Epithelial cell of proximal tubule (primary cell): ENCODE data around the gene HIBCH. TPM values are rescaled to one million over a fixed set of nuclear protein-coding genes. Genes with fewer than 3 reads are reported as not detected.
"Not testable (repeated sequence)": the region's sequence is repeated elsewhere in the genome, so short reads cannot be mapped to it uniquely, and the experiment has no call there.

Experiments
- DNase-seq: peaks from one replicate; pipeline ENCODE4 v3.0.0-alpha.2; 2011; ENCODE audit warnings: low read depth
- H3K4me3 ChIP-seq: 2 replicates; pipeline ENCODE4 v1.5.1; 2011; ENCODE audit warnings: low read depth, mild to moderate bottlenecking, low read length
- CTCF ChIP-seq: conservative IDR thresholded peaks from 2 replicates; pipeline ENCODE4 v1.5.1; 2012; ENCODE audit warnings: low read depth, mild to moderate bottlenecking, low read length
- total RNA-seq: library from RNA; depleted of rRNA; stranded (reverse); fragments of >200 nt; gene quantifications from 2 replicates; pipeline ENCODE4 v1.2.3, GENCODE V29; 2015

HIBCH gene
- total RNA-seq, 1 donor from 2014 or later = 12.2 TPM

GRCh38 chr2:190304404-190304803 is 15.2 kb downstream of the HIBCH start:
- no peak for DNase-seq
- no peak for TF ChIP-seq CTCF
- no peak overlapping the region for H3K4me3 ChIP-seq

- no peak overlapping the region for H3K4me3 ChIP-seq
- DNase-seq = no peak
- no peak for TF ChIP-seq CTCF
Observed at GRCh38 chr2:190303647-190304046, 16.0 kb downstream of the HIBCH start.

- no peak overlapping the region for H3K4me3 ChIP-seq
- no peak for TF ChIP-seq CTCF
- DNase-seq = no peak
Observed at GRCh38 chr2:190302052-190302451, 17.6 kb downstream of the HIBCH start.

- DNase-seq = no peak
- no peak overlapping the region for H3K4me3 ChIP-seq
- no peak for TF ChIP-seq CTCF
Observed at GRCh38 chr2:190301032-190301431, 18.6 kb downstream of the HIBCH start.

- not testable (repeated sequence) for DNase-seq, H3K4me3 ChIP-seq
Observed at GRCh38 chr2:190297880-190298279, 21.7 kb downstream of the HIBCH start.

- no peak for DNase-seq
- no peak for TF ChIP-seq CTCF
- H3K4me3 ChIP-seq = no peak overlapping the region
Observed at GRCh38 chr2:190283783-190284182, 35.8 kb downstream of the HIBCH start.

- no peak overlapping the region for H3K4me3 ChIP-seq
- no peak for TF ChIP-seq CTCF
- DNase-seq = no peak
Observed at GRCh38 chr2:190280565-190281350, 38.9 kb downstream of the HIBCH start.

- not testable (repeated sequence) for H3K4me3 ChIP-seq, DNase-seq
Observed at GRCh38 chr2:190279256-190280134, 40.1 kb downstream of the HIBCH start.
